Mucosa of descending colon (tissue), 3 donors: ENCODE data around the gene SNHG17. TPM values are rescaled to one million over a fixed set of nuclear protein-coding genes. Genes with fewer than 3 reads are reported as not detected.

ENCODE experiments used
- ATAC-seq: fragments of 200-7000 bp; cut with Tn5 transposase; one replicate; pipeline ENCODE4 v1.9.1; 2020; ENCODE audit warnings: mild to moderate bottlenecking, moderate library complexity
- DNase-seq, 3 donors: peaks; one replicate each; pipeline ENCODE4 v3.0.0-alpha.2; 2020
- H3K36me3 ChIP-seq: fragments of 200-600 bp; one replicate; pipeline ENCODE4 v1.8.0; 2021; ENCODE audit warnings: low read depth, mild to moderate bottlenecking
- H3K4me1 ChIP-seq: fragments of 200-600 bp; one replicate; pipeline ENCODE4 v1.8.0; 2021; ENCODE audit warnings: low read depth, mild to moderate bottlenecking
- H3K4me3 ChIP-seq: fragments of 200-600 bp; one replicate; pipeline ENCODE4 v1.8.0; 2021; ENCODE audit warnings: mild to moderate bottlenecking
- H3K9me3 ChIP-seq: fragments of 200-600 bp; one replicate; pipeline ENCODE4 v1.8.0; 2021; ENCODE audit warnings: mild to moderate bottlenecking
- CTCF ChIP-seq: fragments of 200-600 bp; IDR thresholded peaks from one replicate; pipeline ENCODE4 v1.8.0; 2022; ENCODE audit warnings: antibody characterized with exemption, mild to moderate bottlenecking
- intact Hi-C, 2 donors: fragments of 100-400 bp; cut with DNase I in 1 of 2; cut with micrococcal nuclease in 1 of 2; formaldehyde crosslinking; loops; one replicate each; pipeline versions ENCODE4 v1.11.0 to v1.11.1; 2022; cut with DNase I, micrococcal nuclease
- long read RNA-seq, 2 donors: library from polyadenylated mRNA; unstranded; transcript quantifications; one replicate each; pipeline ENCODE4 v2.0.0, GENCODE V29; 2019 to 2021
- total RNA-seq, 3 donors: library from RNA; stranded (reverse); fragmentation: NEBNext Ultra II Directional in 2 of 3; extraction: Animal tissue kit (Norgen Biotek cat#: 25700) in 2 of 3; gene quantifications; one replicate each; pipeline versions ENCODE4 v1.2.1 to v1.2.4, GENCODE V29; 2021 to 2023
- donor health status: DM: no; HTN: no; CAD: no; lungs with moderate emphysema.
- donor health status: DM: no; HTN: no; CAD: no.
- donor health status: DM: no; HTN: yes; CAD: no.

The SNHG17 gene
- 10 to 100 TPM; 25.9 to 28.7 (median 26.3) TPM for total RNA-seq
- long read RNA-seq, donor 1, partial matches to known transcripts = 0 of 17 reads
- long read RNA-seq, donor 1, other reads (novel, unspliced or antisense) = 13 of 17 reads
- long read RNA-seq, donor 2, partial matches to known transcripts = 0 of 2 reads
- long read RNA-seq, donor 2, other reads (novel, unspliced or antisense) = 2 of 2 reads

GRCh38 chr20:38434770-38435554 is at the start of gene SNHG17:
Gene SNHG17 (minus strand): TSS chr20:38435328.
- ATAC-seq (peak; percentile 99), DNase-seq (peak; percentile 91 to 95 (median 95))
- H3K9me3 ChIP-seq = no peaks in the 10 kb centered on the region
- H3K4me1 ChIP-seq = peaks cover 6% of the 10 kb centered on the region
- no peaks in the 10 kb centered on the region for H3K36me3 ChIP-seq
- intact Hi-C loops = no loop called here
- TF ChIP-seq CTCF = peak; percentile 100
- peak within 1 kb of the TSS; percentile 85 for H3K4me3 ChIP-seq

DNA sequence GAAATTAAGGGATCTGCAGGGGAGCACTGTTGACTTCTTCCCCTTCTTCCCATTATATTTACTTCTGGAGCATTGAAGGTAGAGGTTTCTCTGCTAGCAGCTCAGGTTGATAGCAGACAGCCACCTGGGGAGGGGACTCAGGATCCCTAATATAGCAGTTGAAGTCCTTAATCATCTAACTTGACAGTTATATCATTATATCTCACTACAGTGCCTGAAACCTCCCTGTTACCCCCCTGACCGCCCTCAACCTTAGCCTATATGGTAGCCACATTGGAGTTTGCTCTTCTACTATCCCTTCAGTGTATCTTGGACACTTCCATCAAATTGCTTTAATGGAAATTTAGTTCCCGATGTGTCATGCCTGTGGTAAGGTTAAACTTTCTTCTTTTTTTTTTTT is 44.5 kb upstream of the SNHG17 start:
- no peak for ATAC-seq
- H3K4me1 ChIP-seq = no peaks in the 10 kb centered on the region
- intact Hi-C loops = no loop called here
- no peaks in the 10 kb centered on the region for H3K9me3 ChIP-seq
- no peaks in the 10 kb centered on the region for H3K36me3 ChIP-seq
- H3K4me3 ChIP-seq = no peak overlapping the region
- DNase-seq = no peak
- no peak for TF ChIP-seq CTCF

- Histone ChIP-seq H3K4me3 (no peak overlapping the region), H3K4me1 (peaks cover 12% of the 10 kb centered on the region), H3K36me3 (no peaks in the 10 kb centered on the region), H3K9me3 (no peaks in the 10 kb centered on the region)
- DNase-seq = no peak
- intact Hi-C loops = no loop called here
- ATAC-seq = no peak
- no peak for TF ChIP-seq CTCF
Observed at GRCh38 chr20:38477747-38478146, 42.6 kb upstream of the SNHG17 start.

- TF ChIP-seq CTCF = no peak
- intact Hi-C loops = no loop called here
- ATAC-seq = peak; percentile 14
- peaks cover 18% of the 10 kb centered on the region for H3K4me1 ChIP-seq
- H3K4me3 ChIP-seq = peak overlapping the region; percentile 78
- no peak for DNase-seq
- H3K9me3 ChIP-seq = no peaks in the 10 kb centered on the region
- H3K36me3 ChIP-seq = no peaks in the 10 kb centered on the region
Observed at GRCh38 chr20:38473367-38473795, 38.3 kb upstream of the SNHG17 start.

DNA sequence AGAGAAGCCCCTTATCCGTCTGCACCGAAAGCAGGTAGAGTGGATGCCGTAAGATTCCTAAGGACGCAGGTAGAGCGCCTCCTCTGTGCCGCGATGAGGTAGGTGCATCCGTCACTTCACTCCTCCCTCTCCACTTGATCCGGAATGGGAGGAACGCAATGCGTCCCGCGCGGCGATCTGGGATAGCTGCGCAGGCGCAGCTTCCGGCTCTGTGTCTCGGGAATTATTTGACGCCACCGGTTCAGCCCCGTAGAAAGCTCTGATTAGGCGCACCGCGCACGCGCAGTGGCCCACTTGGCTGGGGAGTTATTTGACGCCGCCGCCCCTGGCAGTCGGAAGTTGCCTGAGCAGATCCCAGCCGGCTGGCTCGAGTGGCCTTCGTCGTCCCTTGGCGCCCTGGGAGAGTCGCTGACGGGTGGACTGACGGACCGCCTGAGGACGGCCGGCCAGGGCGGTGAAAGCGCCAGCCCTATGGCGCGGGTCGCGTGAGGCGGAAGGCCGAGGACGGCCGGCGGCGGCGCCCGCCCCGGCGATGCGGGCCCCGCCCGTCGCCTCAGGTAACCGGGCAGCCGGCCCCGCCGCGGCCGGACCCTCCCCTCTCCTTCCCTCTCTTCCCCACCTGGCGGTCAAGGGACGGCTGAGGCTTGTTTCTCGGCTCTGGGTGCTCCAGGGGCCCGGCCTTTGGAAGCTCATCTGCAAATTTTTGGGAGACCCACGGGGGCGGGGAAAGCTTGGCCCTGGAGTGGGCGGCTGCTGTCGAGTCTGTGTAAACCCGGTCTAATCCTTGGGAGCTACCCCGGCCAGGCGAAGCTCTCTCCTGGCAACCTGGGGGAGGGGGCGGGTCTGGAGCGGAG is 37.6 kb upstream of the SNHG17 start, which contains the start of gene RALGAPB:
TSS of gene RALGAPB (plus strand) at position 331 of the 854 bp plus-strand sequence. CDS start 15,590 bp downstream, outside the sequence.
- peak; percentile 17 for TF ChIP-seq CTCF
- peak within 1 kb of the TSS; percentile 78 for H3K4me3 ChIP-seq
- H3K9me3 ChIP-seq = no peaks in the 10 kb centered on the region
- intact Hi-C loops = no loop called here
- H3K4me1 ChIP-seq = peaks cover 18% of the 10 kb centered on the region
- ATAC-seq (peak; percentile 98), DNase-seq (peak; percentile 99)
- H3K36me3 ChIP-seq = no peaks in the 10 kb centered on the region
